Heart right ventricle (tissue), 16 donors: ENCODE measurements around the gene CCDC86. TPM values are rescaled to one million over a fixed set of nuclear protein-coding genes. Genes with fewer than 3 reads are reported as not detected.

Experiments
- ATAC-seq, 8 donors: fragments of 200-7000 bp; cut with Tn5 transposase; one replicate each; pipeline ENCODE4 v1.9.1; 2020; ENCODE audit warnings: mild to moderate bottlenecking in 8 of 8, moderate library complexity in 8 of 8, moderate number of reproducible peaks in 1 of 8
- DNase-seq, 2 donors: peaks; one replicate each; pipeline ENCODE4 v3.0.0-alpha.2; 2020
- H3K27ac ChIP-seq, 10 donors: fragments of 200-600 bp; sonication (generic) in 2 of 10; one replicate each; pipeline versions ENCODE4 v1.5.0 to v1.8.0; 2020 to 2022; ENCODE audit warnings: mild to moderate bottlenecking in 3 of 10
- H3K27me3 ChIP-seq, 7 donors: fragments of 200-600 bp; one replicate each; pipeline ENCODE4 v1.8.0; 2021 to 2022; ENCODE audit warnings: mild to moderate bottlenecking in 2 of 7
- H3K36me3 ChIP-seq, 9 donors: fragments of 200-600 bp; sonication (generic) in 1 of 9; one replicate each; pipeline versions ENCODE4 v1.5.0 to v1.8.0; 2020 to 2022; ENCODE audit warnings: mild to moderate bottlenecking in 2 of 9
- H3K4me1 ChIP-seq, 9 donors: fragments of 200-600 bp; sonication (generic) in 1 of 9; one replicate each; pipeline versions ENCODE4 v1.5.0 to v1.8.0; 2020 to 2022; ENCODE audit warnings: mild to moderate bottlenecking in 4 of 9
- H3K4me3 ChIP-seq, 10 donors: fragments of 200-600 bp; sonication (generic) in 2 of 10; one replicate each; pipeline versions ENCODE4 v1.5.0 to v1.8.0; 2020 to 2022; ENCODE audit warnings: mild to moderate bottlenecking in 7 of 10, moderate library complexity in 2 of 10
- H3K9me3 ChIP-seq, 11 donors: fragments of 200-600 bp in 10 of 11; sonication (generic) in 2 of 11; one replicate each; pipeline versions ENCODE4 v1.5.0 to v1.8.0; 2013 to 2022; ENCODE audit warnings: mild to moderate bottlenecking in 2 of 11, control low read depth in 1 of 11, moderate library complexity in 1 of 11
- WGBS, 2 donors: extraction: QIAGEN DNeasy Blood & Tissue Kit; methylation state at CpG; one replicate each; pipeline ENCODE4 v1.1.7; 2013; ENCODE audit warnings: inconsistent platforms in 1 of 2; 5-methylcytosine and 5-hydroxymethylcytosine counted together
- intact Hi-C, 10 donors: fragments of 100-400 bp; cut with DNase I; formaldehyde crosslinking; loops; one replicate each; pipeline versions ENCODE4 v1.11.1 to v1.14.2; 2022
- polyA plus RNA-seq, 2 donors: library from polyadenylated mRNA; stranded (reverse); fragments of 200-250 nt; gene quantifications; one replicate each; pipeline ENCODE4 v1.2.3, GENCODE V29; 2013
- total RNA-seq, 10 donors: library from RNA; stranded (reverse); fragmentation: NEBNext Ultra II Directional in 3 of 10; extraction: Animal tissue kit (Norgen Biotek cat#: 25700) in 3 of 10; gene quantifications; one replicate each; pipeline versions ENCODE4 v1.2.1 to v1.2.4, GENCODE V29; 2021 to 2023
- TF ChIP-seq, protein P1 (sequence below), 9 donors: fragments of 200-600 bp; sonication (generic) in 2 of 9; IDR thresholded peaks; one replicate each; pipeline versions ENCODE4 v1.5.0 to v1.8.0; 2021 to 2022; ENCODE audit warnings: antibody characterized with exemption in 9 of 9, mild to moderate bottlenecking in 5 of 9, moderate library complexity in 1 of 9
- donor health status: Arrhythmogenic right ventricular cardiomyopathy.
- donor health status: ischemic (EF 13 %, LVEDD 7.1; RV severe dilation, severe dysfunction).
- donor health status: healthy with polysubstance abuse.
- donor health status: DM: no; HTN: yes; CAD: no.
- donor health status: DM: no; HTN: no; CAD: no.
- donor health status: ischemic (EF 25% LVEDD 6.9; RV normal size, moderate dysfunction).
- donor health status: ischemic (EF 25% LVEDD 5.7; RV mildly dilated, moderate dysfunction).
- donor health status: healthy.
- donor health status: DM: yes; HTN: yes; CAD: no.
- donor health status: Ischemic cardiomyopathy.
- donor health status: ischemic (EF 35%, LVEDD 5.7; RV mildly dilated, moderate dysfunction).
- donor health status: nonischemic (EF 11% LVEDD 7.7; RV severe dilation, severe dysfunction).
- donor health status: DM: yes; HTN: yes; CAD: no.
- donor health status: PGD.
- donor health status: ischemic (EF 29% LVEDD 5.4; RV normal size, mild dysfunction).
- donor health status: nonischemic (EF 23%, LVEDD 6.1; RV moderate dilation, normal function).

The CCDC86 gene
- total and polyA plus RNA-seq, 12 donors: 6.6 to 26.5 (median 9.2) TPM

GRCh38 chr11:60860943-60861342 is 19.0 kb downstream of the CCDC86 start:
- intact Hi-C loops: no loop called here
- peak in 2 of 8 donors; percentile 28 to 46 for ATAC-seq
- H3K9me3 ChIP-seq: no peaks in the 10 kb centered on the region
- H3K27me3 ChIP-seq: no peaks in the 10 kb centered on the region
- no peak overlapping the region for H3K4me3 ChIP-seq
- H3K36me3 ChIP-seq: no peaks in the 10 kb centered on the region
- H3K4me1 ChIP-seq: peaks cover 0 to 14% (median 0%) of the 10 kb centered on the region in 9 donors
- 43 to 49% methylated on average over 7 of the region's 7 CpGs for WGBS, 2 donors
- no peak overlapping the region for H3K27ac ChIP-seq
- TF ChIP-seq, protein P1, sequence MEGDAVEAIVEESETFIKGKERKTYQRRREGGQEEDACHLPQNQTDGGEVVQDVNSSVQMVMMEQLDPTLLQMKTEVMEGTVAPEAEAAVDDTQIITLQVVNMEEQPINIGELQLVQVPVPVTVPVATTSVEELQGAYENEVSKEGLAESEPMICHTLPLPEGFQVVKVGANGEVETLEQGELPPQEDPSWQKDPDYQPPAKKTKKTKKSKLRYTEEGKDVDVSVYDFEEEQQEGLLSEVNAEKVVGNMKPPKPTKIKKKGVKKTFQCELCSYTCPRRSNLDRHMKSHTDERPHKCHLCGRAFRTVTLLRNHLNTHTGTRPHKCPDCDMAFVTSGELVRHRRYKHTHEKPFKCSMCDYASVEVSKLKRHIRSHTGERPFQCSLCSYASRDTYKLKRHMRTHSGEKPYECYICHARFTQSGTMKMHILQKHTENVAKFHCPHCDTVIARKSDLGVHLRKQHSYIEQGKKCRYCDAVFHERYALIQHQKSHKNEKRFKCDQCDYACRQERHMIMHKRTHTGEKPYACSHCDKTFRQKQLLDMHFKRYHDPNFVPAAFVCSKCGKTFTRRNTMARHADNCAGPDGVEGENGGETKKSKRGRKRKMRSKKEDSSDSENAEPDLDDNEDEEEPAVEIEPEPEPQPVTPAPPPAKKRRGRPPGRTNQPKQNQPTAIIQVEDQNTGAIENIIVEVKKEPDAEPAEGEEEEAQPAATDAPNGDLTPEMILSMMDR (IDR thresholded peaks at IDR 0.05): no peak
- no peak for DNase-seq

DNA sequence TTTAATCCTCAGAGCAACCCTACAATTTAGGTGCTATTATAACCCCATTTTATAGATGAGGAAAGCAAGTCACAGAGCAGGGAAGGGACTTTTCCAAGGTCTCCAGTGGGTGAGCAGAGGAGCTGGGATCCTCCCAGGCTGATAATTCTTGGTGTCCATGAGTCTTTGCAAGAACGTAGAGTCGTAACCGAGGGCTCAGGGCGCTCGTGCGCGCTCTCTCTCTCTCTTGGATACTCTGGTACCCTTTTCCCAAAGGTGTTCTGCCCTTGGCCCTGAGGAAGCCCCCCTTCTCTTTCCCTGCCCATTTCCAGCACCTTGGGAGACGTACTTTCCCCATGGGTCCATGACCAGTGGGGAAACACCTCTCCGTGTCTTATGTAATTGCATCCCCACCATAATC is 20.3 kb downstream of the CCDC86 start:
- Histone ChIP-seq H3K9me3 (no peaks in the 10 kb centered on the region), H3K27ac (no peak overlapping the region), H3K4me1 (peaks cover 0 to 14% (median 0%) of the 10 kb centered on the region in 9 donors), H3K36me3 (no peaks in the 10 kb centered on the region), H3K27me3 (no peaks in the 10 kb centered on the region), H3K4me3 (no peak overlapping the region)
- DNase-seq (no peak), ATAC-seq (no peak)
- intact Hi-C loops: no loop called here
- 95 to 98% methylated on average over 9 of the region's 9 CpGs for WGBS, 2 donors
- TF ChIP-seq, protein P1 (IDR thresholded peaks at IDR 0.05): no peak

DNA sequence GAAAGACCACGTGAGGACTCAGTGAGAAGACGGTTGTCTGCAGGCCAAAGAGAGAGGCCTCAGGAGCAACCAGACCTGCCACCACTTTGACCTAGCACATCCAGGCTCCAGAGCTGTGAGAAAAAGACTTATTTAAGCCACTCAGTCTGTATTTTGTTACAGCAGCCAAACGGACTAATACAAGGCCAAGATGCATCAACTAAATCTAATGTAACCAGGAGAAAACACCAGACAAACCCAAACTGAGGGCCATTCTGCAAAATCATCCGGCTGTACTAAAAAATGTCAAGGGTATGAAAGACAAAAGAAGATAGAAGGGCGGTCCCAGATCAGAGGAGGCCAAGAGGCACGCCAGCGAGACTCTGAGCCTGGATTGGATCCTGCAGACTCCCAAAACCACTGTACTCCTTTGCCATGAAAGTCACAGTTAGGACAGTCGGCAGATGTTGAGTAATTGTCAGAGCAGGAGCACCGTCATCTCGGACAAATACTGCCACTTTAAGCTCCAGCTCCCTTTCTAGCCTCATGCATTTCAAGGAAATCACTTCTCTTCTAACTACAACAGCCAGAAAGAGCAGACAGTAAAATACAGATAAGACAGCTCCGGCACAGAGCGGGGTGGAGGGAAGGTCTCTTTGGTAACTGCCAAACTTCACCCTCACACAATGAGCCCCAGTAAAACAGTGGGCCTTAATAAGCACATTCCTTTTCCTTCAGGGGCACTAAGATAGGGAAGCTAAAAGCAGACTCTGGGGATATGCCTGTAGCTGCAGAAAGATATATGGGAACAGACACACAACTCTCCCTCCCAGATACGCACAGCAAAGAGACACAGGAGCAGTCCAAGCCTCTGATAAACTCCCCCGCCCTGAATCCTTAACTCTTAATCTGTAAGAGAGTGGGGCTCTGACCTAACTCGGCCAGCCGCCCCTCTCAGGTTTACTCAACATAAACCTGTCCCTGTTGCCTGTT is 21.9 kb downstream of the CCDC86 start:
- H3K9me3 ChIP-seq: no peaks in the 10 kb centered on the region
- DNase-seq (no peak), ATAC-seq (no peak)
- H3K27ac ChIP-seq: no peak overlapping the region
- intact Hi-C loops: no loop called here
- TF ChIP-seq, protein P1 (IDR thresholded peaks at IDR 0.05): no peak
- H3K4me1 ChIP-seq: peaks cover 0 to 4% (median 0%) of the 10 kb centered on the region in 9 donors
- H3K4me3 ChIP-seq: no peak overlapping the region
- H3K36me3 ChIP-seq: no peaks in the 10 kb centered on the region
- H3K27me3 ChIP-seq: no peaks in the 10 kb centered on the region
- WGBS, 2 donors: 62% methylated on average over 16 of the region's 16 CpGs

DNA sequence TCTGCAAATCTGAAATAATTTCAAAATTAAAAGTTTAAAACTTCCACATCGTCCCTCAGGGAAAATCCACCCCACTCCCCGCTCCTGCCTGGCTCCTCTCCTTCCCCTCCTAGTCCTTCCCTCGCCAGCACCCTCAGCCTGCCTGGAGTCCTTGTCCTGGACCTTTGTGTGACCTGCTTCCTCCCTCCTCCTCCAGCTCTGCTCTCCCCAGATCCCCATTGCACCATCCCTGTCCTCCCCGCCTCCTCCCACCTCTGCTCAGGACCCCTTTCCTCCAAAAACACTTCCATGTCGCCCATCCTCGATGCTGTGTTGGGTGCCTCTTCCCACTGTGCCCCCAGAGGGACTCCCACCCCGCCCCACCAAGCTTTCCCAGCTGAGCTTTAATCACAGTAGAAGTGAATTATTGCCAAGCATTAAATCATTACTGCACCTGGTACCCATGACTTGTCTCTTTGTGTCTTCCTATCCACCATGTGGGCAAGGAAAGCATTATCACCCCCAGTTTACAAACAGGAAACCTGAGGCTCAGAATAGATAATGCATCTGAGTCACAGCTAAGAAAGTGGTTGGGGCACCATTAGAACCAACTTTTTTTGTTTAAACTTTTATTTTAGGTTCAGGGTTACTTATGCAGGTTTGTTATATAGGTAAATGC is 23.1 kb downstream of the CCDC86 start:
- no peak overlapping the region for H3K27ac ChIP-seq
- intact Hi-C loops: no loop called here
- ATAC-seq (no peak), DNase-seq (no peak)
- H3K4me3 ChIP-seq: no peak overlapping the region
- WGBS, 2 donors: 76 to 77% methylated on average over 7 of the region's 7 CpGs
- TF ChIP-seq, protein P1 (IDR thresholded peaks at IDR 0.05): no peak
- no peaks in the 10 kb centered on the region for H3K36me3 ChIP-seq
- no peaks in the 10 kb centered on the region for H3K27me3 ChIP-seq
- H3K9me3 ChIP-seq: no peaks in the 10 kb centered on the region
- peaks cover 0 to 13% (median 3%) of the 10 kb centered on the region in 9 donors for H3K4me1 ChIP-seq
